B cell (primary cell): ENCODE results near the gene ANKRD28.

Experiments
- CTCF ChIP-seq: fragments of 200-600 bp; IDR thresholded peaks from one replicate; pipeline ENCODE4 v1.8.0; 2022; ENCODE audit warnings: antibody characterized with exemption, mild to moderate bottlenecking
- EZH2 ChIP-seq: IDR thresholded peaks from 2 replicates; pipeline ENCODE4 v1.6.1; 2012; ENCODE audit warnings: borderline replicate concordance, low read depth, mild to moderate bottlenecking, moderate library complexity, low read length; ENCODE audit not compliant: insufficient read depth, poor library complexity, severe bottlenecking

- TF ChIP-seq CTCF (no peak), EZH2 (no peak)
Measured at GRCh38 chr3:15633159-15633558, 164.6 kb downstream of the ANKRD28 start.
